HT1080 (cell line): Measurements from ENCODE around the gene DRAP1. TPM values are rescaled to one million over a fixed set of nuclear protein-coding genes. Genes with fewer than 3 reads are reported as not detected.

ENCODE experiments used
- DNase-seq: peaks from one replicate; pipeline ENCODE4 v3.0.0-alpha.2; 2015; ENCODE audit warnings: low read depth
- total RNA-seq: library from RNA; depleted of rRNA; stranded (reverse); fragments of >200 nt; shearing (Covaris generic); gene quantifications from 2 replicates; pipeline ENCODE4 v1.2.3, GENCODE V29; 2014

DRAP1 gene
- total RNA-seq, 1 experiment from 2014 or later: 356 TPM

- no peak for DNase-seq
Measured at GRCh38 chr11:65885808-65886536, 33.3 kb upstream of the DRAP1 start.

- no peak for DNase-seq
Measured at GRCh38 chr11:65886826-65887722, 32.2 kb upstream of the DRAP1 start.

- DNase-seq: no peak
Measured at GRCh38 chr11:65887723-65888162, 31.5 kb upstream of the DRAP1 start.

- peak; percentile 95 for DNase-seq
Measured at GRCh38 chr11:65888163-65888814, 30.9 kb upstream of the DRAP1 start, which contains the start of gene FIBP. Gene FIBP, minus strand, starts transcription at chr11:65888471. Its CDS starts 53 bp downstream, at chr11:65888418.

GRCh38 chr11:65890324-65891218 is 28.7 kb upstream of the DRAP1 start, which contains the start of gene CCDC85B:
Gene CCDC85B, plus strand, starts transcription at chr11:65890673. Its CDS starts 111 bp downstream, at chr11:65890784.
- DNase-seq: peak; percentile 98

GRCh38 chr11:65891219-65892136 is 27.7 kb upstream of the DRAP1 start:
- peak; percentile 88 for DNase-seq

GRCh38 chr11:65892137-65892540 is 27.1 kb upstream of the DRAP1 start:
- peak; percentile 71 for DNase-seq

GRCh38 chr11:65892661-65893317 is 26.4 kb upstream of the DRAP1 start:
- DNase-seq: peak; percentile 68

- DNase-seq: peak; percentile 61
Measured at GRCh38 chr11:65894034-65894591, 25.1 kb upstream of the DRAP1 start.

- peak; percentile 40 for DNase-seq
Measured at GRCh38 chr11:65895482-65895981, 23.7 kb upstream of the DRAP1 start.

GRCh38 chr11:65896034-65896999 is 22.9 kb upstream of the DRAP1 start:
- peak; percentile 29 for DNase-seq

- peak; percentile 57 for DNase-seq
Measured at GRCh38 chr11:65897020-65897471, 22.2 kb upstream of the DRAP1 start.

- DNase-seq: no peak
Measured at GRCh38 chr11:65898656-65899355, 20.4 kb upstream of the DRAP1 start.

GRCh38 chr11:65899356-65900124 is 19.7 kb upstream of the DRAP1 start:
- DNase-seq: peak; percentile 95

- peak; percentile 98 for DNase-seq
Measured at GRCh38 chr11:65900125-65900898, 18.9 kb upstream of the DRAP1 start, which contains the start of gene FOSL1. Gene FOSL1, minus strand, starts transcription at chr11:65900388. Its CDS starts 49 bp downstream, at chr11:65900339.
